WTC11 (cell line): Measurements from ENCODE around the gene MAP6D1. TPM values are rescaled to one million over a fixed set of nuclear protein-coding genes. Genes with fewer than 3 reads are reported as not detected.

Experiments
- ATAC-seq: fragments of 200-7000 bp; cut with Tn5 transposase; 2 replicates; pipeline ENCODE4 v1.10.0; 2021; ENCODE audit warnings: mild to moderate bottlenecking, moderate library complexity
- CTCF ChIA-PET: fragments of 300-600 bp; sonication (Branson Sonifier 250); formaldehyde crosslinking; loops from one replicate; lab custom pipeline; 2021; ENCODE audit warnings: antibody characterized with exemption; lab: Charles Lee
- POLR2A ChIA-PET: fragments of 350-600 bp; sonication (Branson Sonifier 250); formaldehyde crosslinking; loops from one replicate; lab custom pipeline; 2021; ENCODE audit warnings: antibody characterized with exemption; lab: Charles Lee
- DNase-seq: peaks from one replicate; pipeline ENCODE4 v3.0.0; 2021; ENCODE audit warnings: low spot score
- H3K27ac Mint-ChIP-seq: 2 replicates; pipeline ENCODE4 v1.8.0; 2021; ENCODE audit warnings: mixed read lengths
- H3K27me3 Mint-ChIP-seq: 2 replicates; pipeline ENCODE4 v1.8.0; 2021; ENCODE audit warnings: low read depth, mild to moderate bottlenecking, moderate library complexity, mixed read lengths
- H3K36me3 Mint-ChIP-seq: 2 replicates; pipeline ENCODE4 v1.8.0; 2021; ENCODE audit warnings: mixed read lengths
- H3K4me1 Mint-ChIP-seq: 2 replicates; pipeline ENCODE4 v1.8.0; 2022; ENCODE audit warnings: mixed read lengths
- H3K4me3 Mint-ChIP-seq: 2 replicates; pipeline ENCODE4 v1.8.0; 2021; ENCODE audit warnings: mild to moderate bottlenecking, moderate library complexity, mixed read lengths
- H3K9me3 Mint-ChIP-seq: 2 replicates; pipeline ENCODE4 v1.8.0; 2021; ENCODE audit warnings: mixed read lengths
- ATF1 ChIP-seq: sonication (generic); formaldehyde crosslinking; IDR thresholded peaks from 2 replicates; pipeline ENCODE4 v1.8.1; 2023; ENCODE audit warnings: mild to moderate bottlenecking, moderate library complexity, missing genetic modification reagents
- JAZF1 ChIP-seq: fragments of 250-450 bp; sonication (Bioruptor Pico); IDR thresholded peaks from 2 replicates; pipeline ENCODE4 v1.9.0; 2021; ENCODE audit warnings: moderate library complexity, mild to moderate bottlenecking, inconsistent platforms
- OVOL2 ChIP-seq: fragments of 250-450 bp; sonication (Bioruptor Pico); IDR thresholded peaks from 2 replicates; pipeline ENCODE4 v1.9.0; 2021; ENCODE audit warnings: mild to moderate bottlenecking, borderline replicate concordance
- RORB ChIP-seq: fragments of 250-450 bp; sonication (Bioruptor Pico); IDR thresholded peaks from 2 replicates; pipeline ENCODE4 v1.9.0; 2021; ENCODE audit warnings: mild to moderate bottlenecking
- SP1 ChIP-seq: sonication (generic); formaldehyde crosslinking; conservative IDR thresholded peaks from 2 replicates; pipeline ENCODE4 v1.8.1; 2022; ENCODE audit warnings: missing genetic modification reagents
- TP53 ChIP-seq: sonication (generic); formaldehyde crosslinking; IDR thresholded peaks from 2 replicates; pipeline ENCODE4 v1.8.1; 2023; ENCODE audit warnings: mild to moderate bottlenecking, missing genetic modification reagents
- ZNF219 ChIP-seq: sonication (generic); formaldehyde crosslinking; IDR thresholded peaks from 2 replicates; pipeline ENCODE4 v1.8.0; 2023; ENCODE audit warnings: missing genetic modification reagents, mild to moderate bottlenecking, borderline replicate concordance
- ZNF317 ChIP-seq: sonication (generic); formaldehyde crosslinking; IDR thresholded peaks from 2 replicates; pipeline ENCODE4 v1.8.1; 2023; ENCODE audit warnings: low read depth, mild to moderate bottlenecking, moderate library complexity, missing genetic modification reagents, borderline replicate concordance
- ZNF396 ChIP-seq: fragments of 250-450 bp; sonication (Bioruptor Pico); IDR thresholded peaks from 2 replicates; pipeline ENCODE4 v1.8.0; 2021; ENCODE audit warnings: mild to moderate bottlenecking, moderate library complexity, borderline replicate concordance
- ZNF671 ChIP-seq: fragments of 250-450 bp; sonication (Bioruptor Pico); IDR thresholded peaks from 2 replicates; pipeline ENCODE4 v1.8.0; 2021; ENCODE audit warnings: mild to moderate bottlenecking
- total RNA-seq: library from RNA; stranded (reverse); gene quantifications from 3 replicates; pipeline ENCODE4 v1.2.3, GENCODE V29; 2021
- TF ChIP-seq, protein P1 (sequence below): sonication (generic); formaldehyde crosslinking; IDR thresholded peaks from 2 replicates; pipeline ENCODE4 v1.8.0; 2022; ENCODE audit warnings: mild to moderate bottlenecking, missing genetic modification reagents
- TF ChIP-seq, protein P2 (sequence below): sonication (generic); formaldehyde crosslinking; IDR thresholded peaks from 2 replicates; pipeline ENCODE4 v1.8.0; 2022; ENCODE audit warnings: mild to moderate bottlenecking, missing genetic modification reagents
- TF ChIP-seq, protein P3 (sequence below): sonication (generic); formaldehyde crosslinking; IDR thresholded peaks from 2 replicates; pipeline ENCODE4 v1.8.1; 2023; ENCODE audit warnings: mild to moderate bottlenecking, moderate library complexity, missing genetic modification reagents
- TF ChIP-seq, protein P4 (sequence below): sonication (generic); formaldehyde crosslinking; IDR thresholded peaks from 2 replicates; pipeline ENCODE4 v1.8.0; 2022; ENCODE audit warnings: mild to moderate bottlenecking, missing genetic modification reagents
- TF ChIP-seq, protein P5 (sequence below): fragments of 250-450 bp; sonication (Bioruptor Pico); IDR thresholded peaks from 2 replicates; pipeline ENCODE4 v1.9.0; 2021; ENCODE audit warnings: mild to moderate bottlenecking
- TF ChIP-seq, protein P6 (sequence below): fragments of 250-450 bp; sonication (Bioruptor Pico); conservative IDR thresholded peaks from 2 replicates; pipeline ENCODE4 v1.9.0; 2021; ENCODE audit warnings: mild to moderate bottlenecking
- TF ChIP-seq, protein P7 (sequence below): sonication (generic); formaldehyde crosslinking; conservative IDR thresholded peaks from 2 replicates; pipeline ENCODE4 v1.8.1; 2022; ENCODE audit warnings: mild to moderate bottlenecking, missing genetic modification reagents
- TF ChIP-seq, protein P8 (sequence below): sonication (generic); formaldehyde crosslinking; IDR thresholded peaks from 2 replicates; pipeline ENCODE4 v1.8.1; 2023; ENCODE audit warnings: mild to moderate bottlenecking, missing genetic modification reagents, moderate library complexity

The MAP6D1 gene
- total RNA-seq, 1 experiment from 2014 or later = 6.3 TPM

DNA sequence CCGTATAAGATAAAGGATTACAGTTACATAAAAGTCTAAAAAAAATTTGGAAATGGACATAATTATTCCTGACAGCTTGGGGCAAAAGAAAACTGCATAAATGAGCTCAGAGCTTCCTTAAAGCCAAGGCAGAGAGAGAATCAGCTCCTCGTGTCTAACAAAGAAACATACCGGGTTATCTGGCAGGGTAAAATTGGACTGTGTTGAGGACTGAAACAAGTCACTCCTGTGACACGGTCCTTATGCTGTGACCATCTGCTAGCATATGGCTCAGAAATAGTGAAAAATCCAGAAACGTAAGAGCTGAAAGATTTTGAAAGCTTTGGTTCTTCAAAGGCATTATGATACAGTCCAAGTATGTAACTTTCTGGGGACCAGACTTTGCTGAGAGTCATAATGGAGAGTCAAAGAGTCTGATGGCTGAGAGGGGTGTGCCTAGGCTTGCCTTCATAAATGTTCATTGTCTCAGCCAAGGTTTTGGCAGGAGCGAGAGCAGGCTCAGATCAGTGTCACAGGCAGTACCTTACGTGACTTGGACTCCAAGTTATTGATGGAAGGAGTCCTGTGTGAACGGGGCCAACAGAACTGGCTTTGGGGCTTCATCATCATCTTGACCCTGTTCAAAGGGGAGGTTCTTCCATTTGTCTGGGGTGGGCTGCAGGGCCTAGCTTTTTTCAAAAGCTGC, 12.5 kb downstream of the MAP6D1 start:
- H3K36me3 Mint-ChIP-seq = peaks cover 57% of the 10 kb centered on the region
- H3K27ac Mint-ChIP-seq = peak overlapping the region; percentile 94
- no peaks in the 10 kb centered on the region for H3K4me1 Mint-ChIP-seq
- POLR2A ChIA-PET = interaction anchor here (0.6 kb wide), 1 partner anchor 912 kb away, joined by 3 read pairs; no protein-coding TSS in a partner anchor
- H3K9me3 Mint-ChIP-seq = no peaks in the 10 kb centered on the region
- no peak for ATAC-seq
- TF ChIP-seq RORB (CRISPR knock-in tag) = no peak
- TF ChIP-seq, protein P1, sequence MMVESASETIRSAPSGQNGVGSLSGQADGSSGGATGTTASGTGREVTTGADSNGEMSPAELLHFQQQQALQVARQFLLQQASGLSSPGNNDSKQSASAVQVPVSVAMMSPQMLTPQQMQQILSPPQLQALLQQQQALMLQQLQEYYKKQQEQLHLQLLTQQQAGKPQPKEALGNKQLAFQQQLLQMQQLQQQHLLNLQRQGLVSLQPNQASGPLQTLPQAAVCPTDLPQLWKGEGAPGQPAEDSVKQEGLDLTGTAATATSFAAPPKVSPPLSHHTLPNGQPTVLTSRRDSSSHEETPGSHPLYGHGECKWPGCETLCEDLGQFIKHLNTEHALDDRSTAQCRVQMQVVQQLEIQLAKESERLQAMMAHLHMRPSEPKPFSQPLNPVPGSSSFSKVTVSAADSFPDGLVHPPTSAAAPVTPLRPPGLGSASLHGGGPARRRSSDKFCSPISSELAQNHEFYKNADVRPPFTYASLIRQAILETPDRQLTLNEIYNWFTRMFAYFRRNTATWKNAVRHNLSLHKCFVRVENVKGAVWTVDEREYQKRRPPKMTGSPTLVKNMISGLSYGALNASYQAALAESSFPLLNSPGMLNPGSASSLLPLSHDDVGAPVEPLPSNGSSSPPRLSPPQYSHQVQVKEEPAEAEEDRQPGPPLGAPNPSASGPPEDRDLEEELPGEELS (CRISPR knock-in tag) = no peak
- TF ChIP-seq, protein P2, sequence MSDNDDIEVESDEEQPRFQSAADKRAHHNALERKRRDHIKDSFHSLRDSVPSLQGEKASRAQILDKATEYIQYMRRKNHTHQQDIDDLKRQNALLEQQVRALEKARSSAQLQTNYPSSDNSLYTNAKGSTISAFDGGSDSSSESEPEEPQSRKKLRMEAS (CRISPR knock-in tag) = no peak
- TF ChIP-seq ZNF317 (CRISPR knock-in tag) = no peak
- no peak for TF ChIP-seq SP1 (CRISPR knock-in tag)
- TF ChIP-seq, protein P3, sequence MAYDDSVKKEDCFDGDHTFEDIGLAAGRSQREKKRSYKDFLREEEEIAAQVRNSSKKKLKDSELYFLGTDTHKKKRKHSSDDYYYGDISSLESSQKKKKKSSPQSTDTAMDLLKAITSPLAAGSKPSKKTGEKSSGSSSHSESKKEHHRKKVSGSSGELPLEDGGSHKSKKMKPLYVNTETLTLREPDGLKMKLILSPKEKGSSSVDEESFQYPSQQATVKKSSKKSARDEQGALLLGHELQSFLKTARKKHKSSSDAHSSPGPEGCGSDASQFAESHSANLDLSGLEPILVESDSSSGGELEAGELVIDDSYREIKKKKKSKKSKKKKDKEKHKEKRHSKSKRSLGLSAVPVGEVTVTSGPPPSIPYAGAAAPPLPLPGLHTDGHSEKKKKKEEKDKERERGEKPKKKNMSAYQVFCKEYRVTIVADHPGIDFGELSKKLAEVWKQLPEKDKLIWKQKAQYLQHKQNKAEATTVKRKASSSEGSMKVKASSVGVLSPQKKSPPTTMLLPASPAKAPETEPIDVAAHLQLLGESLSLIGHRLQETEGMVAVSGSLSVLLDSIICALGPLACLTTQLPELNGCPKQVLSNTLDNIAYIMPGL (CRISPR knock-in tag) = no peak
- TF ChIP-seq TP53 (CRISPR knock-in tag) = no peak
- TF ChIP-seq, protein P4, sequence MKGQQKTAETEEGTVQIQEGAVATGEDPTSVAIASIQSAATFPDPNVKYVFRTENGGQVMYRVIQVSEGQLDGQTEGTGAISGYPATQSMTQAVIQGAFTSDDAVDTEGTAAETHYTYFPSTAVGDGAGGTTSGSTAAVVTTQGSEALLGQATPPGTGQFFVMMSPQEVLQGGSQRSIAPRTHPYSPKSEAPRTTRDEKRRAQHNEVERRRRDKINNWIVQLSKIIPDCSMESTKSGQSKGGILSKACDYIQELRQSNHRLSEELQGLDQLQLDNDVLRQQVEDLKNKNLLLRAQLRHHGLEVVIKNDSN = no peak
- no peak for TF ChIP-seq ZNF671 (CRISPR knock-in tag)
- TF ChIP-seq, protein P5, sequence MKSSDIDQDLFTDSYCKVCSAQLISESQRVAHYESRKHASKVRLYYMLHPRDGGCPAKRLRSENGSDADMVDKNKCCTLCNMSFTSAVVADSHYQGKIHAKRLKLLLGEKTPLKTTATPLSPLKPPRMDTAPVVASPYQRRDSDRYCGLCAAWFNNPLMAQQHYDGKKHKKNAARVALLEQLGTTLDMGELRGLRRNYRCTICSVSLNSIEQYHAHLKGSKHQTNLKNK (CRISPR knock-in tag) = no peak
- no peak for TF ChIP-seq ZNF219 (CRISPR knock-in tag)
- TF ChIP-seq ZNF396 (CRISPR knock-in tag) = no peak
- TF ChIP-seq, protein P6, sequence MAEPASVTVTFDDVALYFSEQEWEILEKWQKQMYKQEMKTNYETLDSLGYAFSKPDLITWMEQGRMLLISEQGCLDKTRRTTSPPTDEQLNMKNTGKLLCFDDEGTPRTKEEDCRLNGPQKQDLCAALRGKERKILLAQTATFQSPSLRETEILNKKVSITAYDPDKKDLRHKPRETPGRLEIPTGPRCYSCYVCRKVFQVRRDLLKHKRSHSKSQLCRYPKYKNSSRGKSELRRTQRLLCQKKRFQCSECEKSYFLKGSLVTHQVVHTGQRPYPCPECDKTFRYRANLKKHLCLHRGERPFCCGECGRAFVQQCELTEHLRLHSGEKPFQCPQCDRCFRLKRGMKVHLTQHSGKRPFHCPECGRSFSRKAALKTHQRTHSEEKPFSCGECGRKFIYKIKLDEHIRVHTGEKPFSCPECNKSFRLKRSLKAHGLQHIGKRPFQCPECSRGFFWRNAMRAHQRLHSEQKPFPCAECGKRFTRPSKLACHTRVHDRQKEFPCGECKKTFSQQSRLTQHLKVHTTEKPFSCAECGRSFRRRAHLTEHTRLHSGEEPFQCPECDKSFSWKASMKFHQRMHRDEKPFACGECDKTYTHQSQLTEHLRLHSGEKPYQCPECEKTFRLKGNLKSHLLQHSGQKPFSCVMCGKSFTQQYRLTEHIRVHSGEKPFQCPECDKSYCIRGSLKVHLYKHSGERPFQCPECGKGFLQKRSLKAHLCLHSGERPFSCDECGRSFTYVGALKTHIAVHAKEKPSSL (CRISPR knock-in tag) = no peak
- no peak for TF ChIP-seq OVOL2 (CRISPR knock-in tag)
- TF ChIP-seq, all 79 proteins: peak for 0
- CTCF ChIA-PET = no interaction called here
- Mint-ChIP-seq H3K4me3 (no peak overlapping the region), H3K27me3 (no peaks in the 10 kb centered on the region)
- DNase-seq = no peak

DNA sequence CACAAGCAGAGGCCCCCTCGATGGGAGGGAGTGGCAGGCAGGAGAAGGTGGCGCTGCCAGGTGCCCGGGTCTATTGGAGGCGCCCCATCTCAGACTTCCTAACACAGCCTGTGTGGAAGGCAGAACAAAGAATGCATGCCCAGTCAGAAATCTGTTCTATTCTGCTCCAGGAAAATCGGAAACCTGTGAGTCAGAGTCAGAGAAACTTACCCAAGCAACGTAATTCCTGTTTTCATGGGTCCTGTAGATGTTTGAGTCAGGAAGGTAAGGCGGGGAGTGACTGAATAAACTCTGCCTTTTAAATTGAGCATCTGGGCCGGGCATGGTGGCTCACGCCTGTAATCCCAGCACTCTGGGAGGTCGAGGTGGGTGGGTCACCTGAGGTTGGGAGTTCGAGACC, 13.7 kb downstream of the MAP6D1 start:
- H3K4me1 Mint-ChIP-seq = no peaks in the 10 kb centered on the region
- POLR2A ChIA-PET = no interaction called here
- TF ChIP-seq ATF1 (CRISPR knock-in tag) (no peak), JAZF1 (CRISPR knock-in tag) (no peak)
- TF ChIP-seq, protein P4 = no peak
- TF ChIP-seq, protein P5 (CRISPR knock-in tag) = no peak
- TF ChIP-seq, protein P7, sequence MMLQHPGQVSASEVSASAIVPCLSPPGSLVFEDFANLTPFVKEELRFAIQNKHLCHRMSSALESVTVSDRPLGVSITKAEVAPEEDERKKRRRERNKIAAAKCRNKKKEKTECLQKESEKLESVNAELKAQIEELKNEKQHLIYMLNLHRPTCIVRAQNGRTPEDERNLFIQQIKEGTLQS (CRISPR knock-in tag) = no peak
- TF ChIP-seq, protein P8, sequence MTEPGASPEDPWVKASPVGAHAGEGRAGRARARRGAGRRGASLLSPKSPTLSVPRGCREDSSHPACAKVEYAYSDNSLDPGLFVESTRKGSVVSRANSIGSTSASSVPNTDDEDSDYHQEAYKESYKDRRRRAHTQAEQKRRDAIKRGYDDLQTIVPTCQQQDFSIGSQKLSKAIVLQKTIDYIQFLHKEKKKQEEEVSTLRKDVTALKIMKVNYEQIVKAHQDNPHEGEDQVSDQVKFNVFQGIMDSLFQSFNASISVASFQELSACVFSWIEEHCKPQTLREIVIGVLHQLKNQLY (CRISPR knock-in tag) = no peak
- TF ChIP-seq, all 79 proteins: peak for 0

More for the DNA sequence above, 13.7 kb downstream of the MAP6D1 start:
- DNase-seq (no peak), ATAC-seq (no peak)
- CTCF ChIA-PET = no interaction called here
- Mint-ChIP-seq H3K4me3 (no peak overlapping the region), H3K27ac (peak overlapping the region; percentile 65; the same call in 1 of the 2 replicates), H3K36me3 (peaks cover 61% of the 10 kb centered on the region), H3K27me3 (no peaks in the 10 kb centered on the region), H3K9me3 (no peaks in the 10 kb centered on the region)
